Liver (tissue), 9 donors: ENCODE results near the gene COL4A1. TPM values are rescaled to one million over a fixed set of nuclear protein-coding genes. Genes with fewer than 3 reads are reported as not detected.

ENCODE experiments used
- DNase-seq: peaks from one replicate; pipeline ENCODE4 v3.0.0-alpha.2; 2017; ENCODE audit warnings: low spot score
- H3K27ac ChIP-seq, 2 donors: one replicate each; pipeline ENCODE4 v1.7.0; 2013; ENCODE audit warnings: inconsistent platforms in 2 of 2, low read length in 2 of 2, control low read depth in 1 of 2, low read depth in 1 of 2, mild to moderate bottlenecking in 1 of 2
- H3K27me3 ChIP-seq, 4 donors: one replicate each; pipeline versions ENCODE4 v1.6.1 to v1.7.0; 2013; ENCODE audit warnings: low read length in 3 of 4, inconsistent platforms in 1 of 4, mild to moderate bottlenecking in 1 of 4, moderate library complexity in 1 of 4; ENCODE audit not compliant: control insufficient read depth in 4 of 4, insufficient read depth in 4 of 4
- H3K36me3 ChIP-seq, 4 donors: one replicate each; pipeline versions ENCODE4 v1.6.1 to v1.7.0; 2013; ENCODE audit warnings: low read length in 3 of 4, mild to moderate bottlenecking in 3 of 4, low read depth in 1 of 4, moderate library complexity in 1 of 4; ENCODE audit not compliant: control insufficient read depth in 4 of 4, insufficient read depth in 3 of 4
- H3K4me1 ChIP-seq, 4 donors: one replicate each; pipeline versions ENCODE4 v1.6.1 to v1.7.0; 2013; ENCODE audit warnings: low read length in 3 of 4, mild to moderate bottlenecking in 3 of 4, moderate library complexity in 1 of 4; ENCODE audit not compliant: control insufficient read depth in 4 of 4, insufficient read depth in 4 of 4
- H3K4me3 ChIP-seq, 3 donors: one replicate each; pipeline versions ENCODE4 v1.6.1 to v1.7.0; 2013; ENCODE audit warnings: low read length in 3 of 3, control low read depth in 1 of 3, low read depth in 1 of 3, mild to moderate bottlenecking in 1 of 3
- H3K9ac ChIP-seq, 2 donors: one replicate each; pipeline ENCODE4 v1.7.0; 2013; ENCODE audit warnings: low read length in 2 of 2, mild to moderate bottlenecking in 2 of 2, moderate library complexity in 2 of 2, control low read depth in 1 of 2, low read depth in 1 of 2
- H3K9me3 ChIP-seq, 4 donors: one replicate each; pipeline versions ENCODE4 v1.6.1 to v1.7.0; 2013; ENCODE audit warnings: low read length in 3 of 4; ENCODE audit not compliant: control insufficient read depth in 4 of 4
- ATF3 ChIP-seq: IDR thresholded peaks from 2 replicates; pipeline ENCODE4 v1.6.1; 2016; ENCODE audit warnings: antibody characterized with exemption
- CTCF ChIP-seq: fragments of 150-350 bp; IDR thresholded peaks from 2 replicates; pipeline ENCODE4 v1.5.1; 2017; ENCODE audit warnings: improper control_type of control experiment, low read depth, low read length; ENCODE audit not compliant: missing input control
- EGR1 ChIP-seq, 2 donors: IDR thresholded peaks; 2 replicates each; pipeline ENCODE4 v1.6.1; 2016 to 2018; ENCODE audit warnings: antibody characterized with exemption in 2 of 2, low read depth in 2 of 2
- FOXA1 ChIP-seq: IDR thresholded peaks from 2 replicates; pipeline ENCODE4 v1.6.1; 2016; ENCODE audit warnings: antibody characterized with exemption
- FOXA2 ChIP-seq: IDR thresholded peaks from 2 replicates; pipeline ENCODE4 v1.6.1; 2016; ENCODE audit warnings: antibody characterized with exemption
- GABPA ChIP-seq, 2 donors: IDR thresholded peaks in 1 of 2; conservative IDR thresholded peaks in 1 of 2; 2 replicates each; pipeline ENCODE4 v1.6.1; 2016; ENCODE audit warnings: antibody characterized with exemption in 2 of 2, mild to moderate bottlenecking in 1 of 2, moderate library complexity in 1 of 2
- HNF4A ChIP-seq, 2 donors: conservative IDR thresholded peaks; 2 replicates each; pipeline ENCODE4 v1.6.1; 2016; ENCODE audit warnings: antibody characterized with exemption in 2 of 2, mild to moderate bottlenecking in 2 of 2
- HNF4G ChIP-seq: IDR thresholded peaks from 2 replicates; pipeline ENCODE4 v1.6.1; 2016; ENCODE audit warnings: antibody characterized with exemption
- JUND ChIP-seq, 2 donors: IDR thresholded peaks; 2 replicates each; pipeline ENCODE4 v1.6.1; 2016; ENCODE audit warnings: antibody characterized with exemption in 2 of 2
- NR2F2 ChIP-seq: IDR thresholded peaks from 2 replicates; pipeline ENCODE4 v1.6.1; 2016; ENCODE audit warnings: antibody characterized with exemption
- RAD21 ChIP-seq, 2 donors: IDR thresholded peaks; 2 replicates each; pipeline ENCODE4 v1.6.1; 2016; ENCODE audit warnings: antibody characterized with exemption in 2 of 2, mild to moderate bottlenecking in 2 of 2
- RXRA ChIP-seq, 2 donors: IDR thresholded peaks; 2 replicates each; pipeline ENCODE4 v1.6.1; 2017 to 2018; ENCODE audit warnings: antibody characterized with exemption in 2 of 2, mild to moderate bottlenecking in 1 of 2
- SP1 ChIP-seq: IDR thresholded peaks from 2 replicates; pipeline ENCODE4 v1.6.1; 2018; ENCODE audit warnings: antibody characterized with exemption, mild to moderate bottlenecking
- TAF1 ChIP-seq: conservative IDR thresholded peaks from 2 replicates; pipeline ENCODE4 v1.6.1; 2016; ENCODE audit warnings: antibody characterized with exemption, mild to moderate bottlenecking
- YY1 ChIP-seq: IDR thresholded peaks from 2 replicates; pipeline ENCODE4 v1.6.1; 2016; ENCODE audit warnings: antibody characterized with exemption, mild to moderate bottlenecking
- WGBS: extraction: QIAGEN DNeasy Blood & Tissue Kit; methylation state at CpG from one replicate; pipeline ENCODE4 v1.1.7; 2013; 5-methylcytosine and 5-hydroxymethylcytosine counted together
- polyA plus RNA-seq, 2 donors: library from polyadenylated mRNA; stranded (reverse) in 1 of 2; unstranded in 1 of 2; fragments of 200-250 nt in 1 of 2; fragments of >200 nt in 1 of 2; fragmentation: Nextera tagmentation in 1 of 2; extraction: Ambion mirVana in 1 of 2; gene quantifications; one replicate each; pipeline versions ENCODE4 v1.2.1 to v1.2.3, GENCODE V29; 2013 to 2015
- total RNA-seq, 2 donors: library from RNA; depleted of rRNA; stranded (reverse); fragments of >200 nt; gene quantifications; one replicate each; pipeline ENCODE4 v1.2.3, GENCODE V29; 2014
- TF ChIP-seq, protein P1 (sequence below): IDR thresholded peaks from 2 replicates; pipeline ENCODE4 v1.6.1; 2016; ENCODE audit warnings: antibody characterized with exemption, mild to moderate bottlenecking
- TF ChIP-seq, protein P2 (sequence below): IDR thresholded peaks from 2 replicates; pipeline ENCODE4 v1.6.1; 2016; ENCODE audit warnings: antibody characterized with exemption
- TF ChIP-seq, protein P3 (sequence below): IDR thresholded peaks from 2 replicates; pipeline ENCODE4 v1.6.1; 2016; ENCODE audit warnings: antibody characterized with exemption
- donor health status: healthy.
- donor health status: healthy.
- donor health status: healthy.
- donor health status: healthy.
- donor health status: healthy.

Gene COL4A1
- total and polyA plus RNA-seq, 4 donors, result 5.0 to 68.5 (median 37.9) TPM

GRCh38 chr13:110320645-110321044, 13.7 kb upstream of the COL4A1 start:
- TF ChIP-seq, protein P1, sequence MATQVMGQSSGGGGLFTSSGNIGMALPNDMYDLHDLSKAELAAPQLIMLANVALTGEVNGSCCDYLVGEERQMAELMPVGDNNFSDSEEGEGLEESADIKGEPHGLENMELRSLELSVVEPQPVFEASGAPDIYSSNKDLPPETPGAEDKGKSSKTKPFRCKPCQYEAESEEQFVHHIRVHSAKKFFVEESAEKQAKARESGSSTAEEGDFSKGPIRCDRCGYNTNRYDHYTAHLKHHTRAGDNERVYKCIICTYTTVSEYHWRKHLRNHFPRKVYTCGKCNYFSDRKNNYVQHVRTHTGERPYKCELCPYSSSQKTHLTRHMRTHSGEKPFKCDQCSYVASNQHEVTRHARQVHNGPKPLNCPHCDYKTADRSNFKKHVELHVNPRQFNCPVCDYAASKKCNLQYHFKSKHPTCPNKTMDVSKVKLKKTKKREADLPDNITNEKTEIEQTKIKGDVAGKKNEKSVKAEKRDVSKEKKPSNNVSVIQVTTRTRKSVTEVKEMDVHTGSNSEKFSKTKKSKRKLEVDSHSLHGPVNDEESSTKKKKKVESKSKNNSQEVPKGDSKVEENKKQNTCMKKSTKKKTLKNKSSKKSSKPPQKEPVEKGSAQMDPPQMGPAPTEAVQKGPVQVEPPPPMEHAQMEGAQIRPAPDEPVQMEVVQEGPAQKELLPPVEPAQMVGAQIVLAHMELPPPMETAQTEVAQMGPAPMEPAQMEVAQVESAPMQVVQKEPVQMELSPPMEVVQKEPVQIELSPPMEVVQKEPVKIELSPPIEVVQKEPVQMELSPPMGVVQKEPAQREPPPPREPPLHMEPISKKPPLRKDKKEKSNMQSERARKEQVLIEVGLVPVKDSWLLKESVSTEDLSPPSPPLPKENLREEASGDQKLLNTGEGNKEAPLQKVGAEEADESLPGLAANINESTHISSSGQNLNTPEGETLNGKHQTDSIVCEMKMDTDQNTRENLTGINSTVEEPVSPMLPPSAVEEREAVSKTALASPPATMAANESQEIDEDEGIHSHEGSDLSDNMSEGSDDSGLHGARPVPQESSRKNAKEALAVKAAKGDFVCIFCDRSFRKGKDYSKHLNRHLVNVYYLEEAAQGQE, result no peak
- TF ChIP-seq HNF4A (conservative IDR thresholded peaks at IDR 0.05) (no peak), TAF1 (no peak), JUND (IDR thresholded peaks at IDR 0.05) (no peak), GABPA (IDR thresholded peaks at IDR 0.05 in 1 of 2, conservative IDR thresholded peaks at IDR 0.05 in 1 of 2) (no peak), NR2F2 (no peak), RAD21 (IDR thresholded peaks at IDR 0.05) (no peak), FOXA2 (no peak), CTCF (no peak), SP1 (no peak), HNF4G (no peak), EGR1 (IDR thresholded peaks at IDR 0.05; ENCODE audit: low read depth in 2 of 2) (no peak), FOXA1 (no peak), YY1 (no peak), ATF3 (no peak), RXRA (IDR thresholded peaks at IDR 0.05) (no peak)
- TF ChIP-seq, protein P2, sequence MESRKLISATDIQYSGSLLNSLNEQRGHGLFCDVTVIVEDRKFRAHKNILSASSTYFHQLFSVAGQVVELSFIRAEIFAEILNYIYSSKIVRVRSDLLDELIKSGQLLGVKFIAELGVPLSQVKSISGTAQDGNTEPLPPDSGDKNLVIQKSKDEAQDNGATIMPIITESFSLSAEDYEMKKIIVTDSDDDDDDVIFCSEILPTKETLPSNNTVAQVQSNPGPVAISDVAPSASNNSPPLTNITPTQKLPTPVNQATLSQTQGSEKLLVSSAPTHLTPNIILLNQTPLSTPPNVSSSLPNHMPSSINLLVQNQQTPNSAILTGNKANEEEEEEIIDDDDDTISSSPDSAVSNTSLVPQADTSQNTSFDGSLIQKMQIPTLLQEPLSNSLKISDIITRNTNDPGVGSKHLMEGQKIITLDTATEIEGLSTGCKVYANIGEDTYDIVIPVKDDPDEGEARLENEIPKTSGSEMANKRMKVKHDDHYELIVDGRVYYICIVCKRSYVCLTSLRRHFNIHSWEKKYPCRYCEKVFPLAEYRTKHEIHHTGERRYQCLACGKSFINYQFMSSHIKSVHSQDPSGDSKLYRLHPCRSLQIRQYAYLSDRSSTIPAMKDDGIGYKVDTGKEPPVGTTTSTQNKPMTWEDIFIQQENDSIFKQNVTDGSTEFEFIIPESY, result no peak
- TF ChIP-seq, protein P3, sequence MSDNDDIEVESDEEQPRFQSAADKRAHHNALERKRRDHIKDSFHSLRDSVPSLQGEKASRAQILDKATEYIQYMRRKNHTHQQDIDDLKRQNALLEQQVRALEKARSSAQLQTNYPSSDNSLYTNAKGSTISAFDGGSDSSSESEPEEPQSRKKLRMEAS, result no peak
- H3K36me3 ChIP-seq, result no peaks in the 10 kb centered on the region
- DNase-seq, result no peak
- H3K27ac ChIP-seq, result no peak overlapping the region
- no peak overlapping the region for H3K4me3 ChIP-seq
- H3K9ac ChIP-seq, result peak overlapping the region in 1 of 2 donors; percentile 18
- H3K27me3 ChIP-seq, result no peaks in the 10 kb centered on the region
- peaks cover 0 to 3% (median 0%) of the 10 kb centered on the region in 4 donors for H3K4me1 ChIP-seq
- 54% methylated on average over 2 of the region's 2 CpGs for WGBS
- H3K9me3 ChIP-seq, result no peaks in the 10 kb centered on the region
